Putamen (tissue), 1 donor: Measurements from ENCODE around the gene OR4E2.
"Not testable (repeated sequence)": the region's sequence is repeated elsewhere in the genome, so short reads cannot be mapped to it uniquely, and the experiment has no call there.

Source experiments
- DNase-seq: peaks from one replicate; pipeline ENCODE4 v3.0.0-alpha.2; 2016; ENCODE audit warnings: low spot score

The OR4E2 gene

DNA sequence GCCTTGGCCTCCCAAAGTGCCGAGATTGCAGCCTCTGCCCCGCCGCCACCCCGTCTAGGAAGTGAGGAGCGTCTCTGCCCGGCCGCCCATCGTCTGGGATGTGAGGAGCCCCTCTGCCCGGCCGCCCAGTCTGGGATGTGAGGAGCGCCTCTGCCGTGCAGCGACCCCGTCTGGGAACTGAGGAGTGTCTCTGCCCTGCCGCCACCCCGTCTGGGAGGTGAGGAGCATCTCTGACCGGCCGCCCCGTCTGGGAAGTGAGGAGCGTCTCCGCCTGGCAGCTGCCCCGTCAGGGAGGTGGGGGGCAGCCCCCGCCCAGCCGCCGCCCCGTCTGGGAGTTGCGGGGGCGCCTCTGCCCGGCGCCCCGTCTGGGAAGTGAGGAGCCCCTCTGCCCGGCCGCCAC lies 44.0 kb downstream of the OR4E2 start:
- DNase-seq: not testable (repeated sequence)

DNA sequence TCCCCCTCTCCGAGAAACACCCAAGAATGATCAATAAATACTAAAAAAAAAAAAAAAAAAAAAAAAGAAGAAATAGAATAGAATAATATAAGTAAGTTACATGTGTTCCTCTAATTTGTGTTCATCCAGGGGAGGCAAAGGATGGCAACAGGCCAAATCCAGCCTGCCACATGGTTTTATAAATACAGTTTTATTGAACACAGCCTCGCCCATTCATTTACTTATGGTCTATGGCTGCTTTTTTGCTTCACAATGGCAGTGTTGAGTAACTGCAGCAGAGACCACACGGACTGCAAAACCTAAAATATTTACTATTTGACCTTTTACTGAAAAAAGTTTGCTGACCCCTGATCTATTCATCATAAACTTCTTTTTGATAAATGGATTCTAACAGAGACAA lies 44.9 kb downstream of the OR4E2 start:
- not testable (repeated sequence) for DNase-seq

DNA sequence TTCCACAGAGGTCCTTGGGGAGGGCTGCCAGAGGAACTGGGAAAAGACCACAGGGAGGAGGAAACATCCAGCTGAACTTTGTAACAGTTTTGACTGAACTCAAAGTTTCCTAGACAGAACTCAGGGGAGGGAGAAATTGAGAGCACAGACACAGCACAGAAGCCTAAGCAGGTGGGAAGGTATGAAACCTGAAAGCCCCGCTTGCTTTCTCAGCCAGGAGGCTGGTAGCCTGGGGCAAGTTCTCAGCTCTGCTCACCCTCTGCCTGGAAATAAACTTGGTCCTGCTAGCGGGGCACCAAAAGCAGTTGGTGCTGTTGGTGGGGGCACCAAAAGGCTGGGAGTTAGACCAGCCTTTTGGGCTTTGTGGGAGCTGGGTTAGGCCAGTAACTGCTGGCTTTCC lies 45.9 kb downstream of the OR4E2 start:
- no peak for DNase-seq

DNA sequence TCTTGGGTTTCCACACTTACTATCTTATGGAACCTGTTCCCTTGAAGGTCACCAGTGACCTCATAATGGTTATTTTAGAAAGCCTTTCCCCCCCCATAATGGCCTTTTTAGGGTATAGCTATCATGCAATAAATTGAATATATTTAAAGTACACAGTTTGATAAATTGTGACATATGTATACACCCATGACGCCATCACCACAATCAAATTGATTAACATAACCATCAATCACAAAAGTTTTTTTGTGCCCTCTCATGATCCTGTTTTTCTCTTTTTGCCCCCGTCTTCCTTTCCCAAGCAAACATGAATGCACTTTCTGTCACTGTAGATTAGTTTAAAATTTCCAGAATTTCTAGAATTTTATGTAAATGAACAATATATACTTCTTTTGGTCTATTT lies 48.7 kb downstream of the OR4E2 start:
- no peak for DNase-seq

DNA sequence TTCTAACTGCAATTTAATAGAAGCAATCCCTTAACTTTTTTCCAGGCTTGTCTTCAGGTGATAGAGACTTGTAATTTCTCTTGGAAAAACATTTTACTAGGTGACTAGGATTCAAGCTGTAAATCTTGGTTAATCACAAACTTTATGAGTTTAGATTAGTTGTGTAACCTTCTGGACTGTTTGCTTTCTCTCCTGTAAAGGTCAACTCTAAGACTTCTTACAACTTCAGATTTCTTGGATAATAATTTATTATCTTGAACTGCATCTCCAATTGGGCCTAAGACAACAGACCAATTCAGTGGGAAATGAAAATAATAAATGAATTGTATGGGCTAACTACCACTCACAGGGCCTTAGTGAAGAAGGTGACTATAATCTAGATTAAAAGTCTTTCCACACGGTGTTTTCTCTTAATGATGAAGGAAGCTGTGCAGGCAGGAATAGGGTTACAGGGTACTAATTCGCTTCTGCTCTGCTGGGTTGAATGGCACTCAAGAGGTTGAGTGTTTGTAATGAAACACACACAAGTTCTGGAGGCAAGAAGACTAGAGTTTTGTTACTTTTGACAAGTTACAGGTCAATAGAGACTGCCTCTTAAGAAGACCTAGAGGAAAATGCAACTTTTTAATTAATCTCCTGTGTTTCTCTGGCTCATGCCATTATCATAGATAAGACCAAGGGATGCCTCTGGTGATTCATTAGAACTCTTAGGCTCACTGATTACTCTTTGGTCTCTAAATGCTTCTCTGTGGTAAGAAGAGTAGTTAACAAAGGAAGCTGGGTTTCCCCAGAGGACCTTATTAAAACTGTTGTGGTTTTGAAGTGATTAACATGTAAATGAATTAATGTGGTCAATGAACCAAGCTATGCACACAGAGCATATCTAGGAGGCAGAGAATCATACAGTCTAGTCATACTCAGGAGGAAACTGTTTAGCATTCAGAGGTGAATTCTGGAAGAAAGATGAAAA lies 50.0 kb downstream of the OR4E2 start:
- no peak for DNase-seq

DNA sequence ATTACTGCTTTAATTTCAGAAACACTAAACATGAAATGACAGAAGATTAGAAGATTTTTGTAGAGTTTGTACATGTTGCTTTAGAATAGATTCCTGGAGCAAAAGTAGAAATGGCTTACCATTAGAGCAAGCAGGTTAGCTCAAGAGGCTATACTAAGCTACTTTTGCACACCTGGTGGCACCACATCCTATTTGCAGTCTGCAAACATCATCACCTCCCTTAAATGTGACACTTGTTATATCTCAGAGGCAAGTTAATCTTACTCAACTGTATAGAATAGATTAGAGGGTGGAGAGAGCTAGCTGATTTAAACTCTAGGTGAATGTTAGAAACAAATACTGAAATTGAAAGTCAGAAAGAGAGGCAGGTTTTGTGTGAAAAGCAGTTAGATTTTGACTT lies 50.7 kb downstream of the OR4E2 start:
- DNase-seq: no peak

DNA sequence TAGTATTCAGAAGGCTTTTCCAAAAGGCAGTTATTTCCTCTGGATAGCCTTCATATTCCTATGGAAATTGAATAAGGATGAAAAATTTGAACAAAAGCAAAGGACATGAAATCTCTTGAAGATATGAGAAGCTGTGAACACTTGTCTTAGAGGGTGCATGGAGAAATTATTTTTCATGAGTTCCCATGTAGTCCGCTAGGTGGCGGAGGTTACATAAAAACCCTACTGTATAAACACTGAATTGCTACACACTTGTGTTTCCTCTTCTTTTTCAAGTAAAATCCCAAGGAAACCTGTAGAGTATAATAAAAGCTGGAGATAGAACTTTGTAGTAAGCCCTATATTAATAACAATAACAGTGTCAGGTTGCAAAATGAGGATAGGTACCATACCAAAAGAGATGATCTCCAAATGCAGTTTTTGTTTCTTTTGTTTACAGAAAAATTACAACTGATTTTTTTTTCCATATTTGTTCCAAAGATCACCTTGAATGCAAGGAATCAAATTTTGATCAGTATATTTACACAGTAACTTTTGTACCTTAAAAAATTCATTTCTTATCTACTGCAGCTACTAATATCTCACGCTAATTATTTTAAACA lies 57.8 kb downstream of the OR4E2 start:
- peak; percentile 17 for DNase-seq

DNA sequence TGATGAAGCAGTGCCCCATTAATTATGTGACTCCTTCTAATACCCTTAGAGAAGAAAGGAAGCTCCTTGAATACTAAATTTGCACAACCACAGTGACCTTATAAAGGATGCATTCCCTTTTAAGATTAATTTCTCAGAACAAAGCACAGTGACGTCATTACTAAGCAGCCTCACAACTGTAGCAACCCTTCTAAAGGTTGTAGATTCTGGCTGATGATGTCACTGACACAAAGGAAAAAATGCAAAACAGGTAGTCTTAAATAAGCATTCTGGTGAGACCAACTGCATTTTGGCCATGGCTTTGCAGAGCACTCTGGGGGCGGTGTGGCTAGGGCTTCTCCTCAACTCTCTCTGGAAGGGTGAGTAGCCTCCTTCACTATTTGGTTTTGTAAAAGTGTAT lies 58.4 kb downstream of the OR4E2 start:
- no peak for DNase-seq

DNA sequence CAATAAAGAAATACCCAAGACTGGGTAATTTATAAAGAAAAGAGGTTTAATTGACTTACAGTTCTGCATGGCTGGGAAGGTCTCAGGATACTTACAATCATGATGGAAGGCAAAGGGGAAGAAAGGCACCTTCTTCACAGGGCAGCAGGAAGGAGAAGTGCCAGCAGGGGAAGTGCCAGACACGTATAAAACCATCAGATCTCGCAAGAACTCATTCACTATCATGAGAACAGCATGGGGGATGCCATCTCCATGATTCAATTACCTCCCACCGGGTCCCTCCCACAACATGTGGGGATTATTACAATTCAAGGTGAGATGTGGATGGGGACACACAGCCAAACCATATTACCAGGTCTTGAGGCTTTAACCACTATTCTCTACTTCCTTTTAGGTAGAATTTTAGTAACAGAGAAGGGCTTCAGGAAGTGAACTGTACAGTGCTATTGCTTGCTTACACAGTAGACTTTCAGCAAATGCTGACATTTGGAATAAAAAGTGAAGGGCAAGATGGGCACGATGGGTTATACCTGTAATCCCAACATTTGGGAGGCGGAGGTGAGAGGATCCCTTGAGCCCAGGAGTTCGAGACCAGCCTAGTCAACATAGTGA lies 60.8 kb downstream of the OR4E2 start:
- DNase-seq: no peak
